ENCODE results near the gene PRRG1. TPM values are rescaled to one million over a fixed set of nuclear protein-coding genes. Genes with fewer than 3 reads are reported as not detected.

PRRG1 gene
- total RNA-seq, 1 experiment from 2014 or later: 9.0 TPM

DNA sequence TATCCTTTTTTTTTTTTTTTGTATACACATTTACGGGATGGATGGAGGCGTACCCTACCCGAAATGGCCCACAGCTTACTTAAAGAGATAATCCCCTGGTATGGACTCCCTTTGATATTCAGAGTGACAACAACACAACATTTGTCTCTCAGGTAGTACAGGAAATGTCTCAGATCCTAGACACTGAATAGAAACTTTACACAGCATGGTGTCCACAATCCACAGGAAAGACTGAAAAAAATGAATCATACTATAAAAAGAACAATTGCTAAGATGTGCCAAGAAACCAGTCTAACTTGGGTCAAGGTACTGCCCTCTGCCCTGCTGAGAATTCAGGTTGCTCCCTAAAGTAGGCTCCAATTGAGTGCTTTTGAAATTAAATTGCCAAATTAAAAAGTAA, 121.5 kb downstream of the PRRG1 start:
- Histone ChIP-seq H3K18ac (ENCODE audit: insufficient read length, low read depth, low read length) (no peak overlapping the region), H3K23me2 (ENCODE audit: insufficient read length, low read depth, low read length, poor library complexity, severe bottlenecking) (no peaks in the 10 kb centered on the region), H2AK5ac (ENCODE audit: insufficient read length, low read length) (no peak overlapping the region), H2BK12ac (ENCODE audit: insufficient read length, low read depth, low read length) (no peak overlapping the region), H4K8ac (replicated peaks; ENCODE audit: insufficient read length, low read depth, low read length) (no peak overlapping the region), H4K91ac (ENCODE audit: insufficient read length, low read depth, low read length) (no peak overlapping the region), H3K23ac (ENCODE audit: insufficient read length, low read depth, low read length) (no peak overlapping the region), H2BK20ac (ENCODE audit: low read depth, low read length, poor library complexity, severe bottlenecking) (no peak overlapping the region), H3K9ac (ENCODE audit: extremely low read depth, insufficient read length, low read length) (no peak overlapping the region), H4K20me1 (ENCODE audit: control insufficient read depth, insufficient read depth, insufficient read length) (no peaks in the 10 kb centered on the region), H3K4ac (ENCODE audit: low read depth, low read length) (no peak overlapping the region), H3K79me1 (ENCODE audit: insufficient read depth, low read depth, low read length, poor library complexity, severe bottlenecking) (no peaks in the 10 kb centered on the region), H3K4me2 (ENCODE audit: insufficient read depth, insufficient read length, low read length) (no peak overlapping the region), H3K56ac (ENCODE audit: insufficient read length, low read depth, low read length) (no peak overlapping the region), H3K4me1 (ENCODE audit: insufficient read depth, low read length) (peaks cover 17% of the 10 kb centered on the region; the same call in 1 of the 2 replicates), H3K27me3 (ENCODE audit: insufficient read depth, low read length) (no peaks in the 10 kb centered on the region), H3K9me3 (ENCODE audit: control insufficient read depth, low read depth, low read length) (no peaks in the 10 kb centered on the region), H3K27ac (ENCODE audit: insufficient read length, low read depth, low read length) (no peak overlapping the region), H4K5ac (ENCODE audit: insufficient read length, low read depth, low read length) (no peak overlapping the region), H2BK120ac (ENCODE audit: low read depth, low read length, poor library complexity, severe bottlenecking) (no peak overlapping the region), H2BK15ac (ENCODE audit: low read depth, low read length) (no peak overlapping the region), H3K14ac (ENCODE audit: insufficient read depth, low read length) (no peak overlapping the region), H2AFZ (ENCODE audit: low read length) (no peak overlapping the region), H3T11ph (ENCODE audit: low read length) (no peak overlapping the region), H3K79me2 (ENCODE audit: insufficient read depth, low read length) (no peaks in the 10 kb centered on the region), H2BK5ac (ENCODE audit: insufficient read length, low read length) (no peak overlapping the region)
- peaks cover 31 to 33% of the 10 kb centered on the region in 2 experiments for H3K4me1 Mint-ChIP-seq
- no peaks in the 10 kb centered on the region; the same call in 1 of the 2 replicates for H3K27me3 Mint-ChIP-seq (ENCODE audit: low read depth)
- H3K27ac Mint-ChIP-seq: no peak overlapping the region
- no CpG with 5 or more reads among the region's 3 CpGs for WGBS (ENCODE audit: extremely low coverage, insufficient read length, low lambda C conversion rate)
- H3K36me3 Mint-ChIP-seq (ENCODE audit: insufficient read depth in 1 of 3, low read depth in 3 of 3): peaks cover 7 to 26% (median 19%) of the 10 kb centered on the region in 3 experiments
- no peak for DNase-seq
- TF ChIP-seq, protein P1, sequence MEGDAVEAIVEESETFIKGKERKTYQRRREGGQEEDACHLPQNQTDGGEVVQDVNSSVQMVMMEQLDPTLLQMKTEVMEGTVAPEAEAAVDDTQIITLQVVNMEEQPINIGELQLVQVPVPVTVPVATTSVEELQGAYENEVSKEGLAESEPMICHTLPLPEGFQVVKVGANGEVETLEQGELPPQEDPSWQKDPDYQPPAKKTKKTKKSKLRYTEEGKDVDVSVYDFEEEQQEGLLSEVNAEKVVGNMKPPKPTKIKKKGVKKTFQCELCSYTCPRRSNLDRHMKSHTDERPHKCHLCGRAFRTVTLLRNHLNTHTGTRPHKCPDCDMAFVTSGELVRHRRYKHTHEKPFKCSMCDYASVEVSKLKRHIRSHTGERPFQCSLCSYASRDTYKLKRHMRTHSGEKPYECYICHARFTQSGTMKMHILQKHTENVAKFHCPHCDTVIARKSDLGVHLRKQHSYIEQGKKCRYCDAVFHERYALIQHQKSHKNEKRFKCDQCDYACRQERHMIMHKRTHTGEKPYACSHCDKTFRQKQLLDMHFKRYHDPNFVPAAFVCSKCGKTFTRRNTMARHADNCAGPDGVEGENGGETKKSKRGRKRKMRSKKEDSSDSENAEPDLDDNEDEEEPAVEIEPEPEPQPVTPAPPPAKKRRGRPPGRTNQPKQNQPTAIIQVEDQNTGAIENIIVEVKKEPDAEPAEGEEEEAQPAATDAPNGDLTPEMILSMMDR (conservative IDR thresholded peaks at IDR 0.05): no peak
- peaks cover 22 to 68% of the 10 kb centered on the region in 2 experiments for H3K9me3 Mint-ChIP-seq
- no peak overlapping the region for H3K4me3 Mint-ChIP-seq
